GM12801 (cell line): ENCODE data around the gene SLC25A29.

ENCODE experiments used
- TF ChIP-seq, protein P1 (sequence below): IDR thresholded peaks from one replicate; pipeline ENCODE4 v1.5.1; 2011; ENCODE audit warnings: control low read depth; ENCODE audit not compliant: insufficient read length; ENCODE audit errors: extremely low read depth

SLC25A29 gene

DNA sequence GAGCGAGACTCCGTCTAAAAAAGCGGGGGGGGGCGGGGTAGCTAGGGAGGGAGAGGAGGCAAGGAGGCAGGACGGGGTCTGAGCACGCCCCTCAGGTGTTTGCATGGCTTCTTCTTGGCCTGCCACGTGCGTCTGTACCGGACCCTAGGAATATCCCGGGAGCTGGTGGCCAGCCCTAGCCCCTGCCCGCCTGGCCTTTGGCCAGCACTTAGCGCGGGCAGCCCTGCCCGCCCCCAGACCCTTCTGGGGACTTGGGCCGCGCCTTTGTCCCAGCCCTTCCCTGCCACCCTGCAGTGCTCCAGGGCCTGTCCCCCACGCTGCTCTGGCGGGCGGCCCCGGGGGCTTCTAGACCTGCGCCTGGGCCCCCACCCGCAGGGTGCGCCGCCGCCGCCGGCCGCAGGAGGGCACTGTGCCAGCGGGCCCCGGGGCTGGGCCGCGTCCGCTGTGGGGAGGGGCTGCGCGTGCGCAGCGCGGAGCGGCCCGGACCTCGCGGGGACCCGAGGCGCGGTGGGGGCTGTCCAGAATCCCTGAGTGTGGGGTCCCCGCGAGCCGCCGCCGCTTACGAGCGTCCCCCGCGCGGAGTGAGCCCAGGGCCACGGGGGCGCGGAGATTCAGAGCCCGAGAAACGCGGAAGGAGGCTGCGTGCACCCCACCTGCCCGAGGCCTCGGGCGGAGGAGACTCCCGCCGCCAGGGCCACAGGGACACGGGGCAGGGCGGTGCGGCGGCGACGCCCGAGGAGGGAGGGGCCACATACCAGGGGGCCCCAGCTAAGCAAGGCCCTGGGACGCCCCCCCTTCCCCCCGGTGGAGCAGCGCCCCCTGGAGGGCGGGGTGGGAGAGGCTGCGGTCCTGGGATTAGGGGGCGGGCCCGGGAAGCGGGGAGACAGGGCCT lies 21.0 kb downstream of the SLC25A29 start:
- TF ChIP-seq, protein P1, sequence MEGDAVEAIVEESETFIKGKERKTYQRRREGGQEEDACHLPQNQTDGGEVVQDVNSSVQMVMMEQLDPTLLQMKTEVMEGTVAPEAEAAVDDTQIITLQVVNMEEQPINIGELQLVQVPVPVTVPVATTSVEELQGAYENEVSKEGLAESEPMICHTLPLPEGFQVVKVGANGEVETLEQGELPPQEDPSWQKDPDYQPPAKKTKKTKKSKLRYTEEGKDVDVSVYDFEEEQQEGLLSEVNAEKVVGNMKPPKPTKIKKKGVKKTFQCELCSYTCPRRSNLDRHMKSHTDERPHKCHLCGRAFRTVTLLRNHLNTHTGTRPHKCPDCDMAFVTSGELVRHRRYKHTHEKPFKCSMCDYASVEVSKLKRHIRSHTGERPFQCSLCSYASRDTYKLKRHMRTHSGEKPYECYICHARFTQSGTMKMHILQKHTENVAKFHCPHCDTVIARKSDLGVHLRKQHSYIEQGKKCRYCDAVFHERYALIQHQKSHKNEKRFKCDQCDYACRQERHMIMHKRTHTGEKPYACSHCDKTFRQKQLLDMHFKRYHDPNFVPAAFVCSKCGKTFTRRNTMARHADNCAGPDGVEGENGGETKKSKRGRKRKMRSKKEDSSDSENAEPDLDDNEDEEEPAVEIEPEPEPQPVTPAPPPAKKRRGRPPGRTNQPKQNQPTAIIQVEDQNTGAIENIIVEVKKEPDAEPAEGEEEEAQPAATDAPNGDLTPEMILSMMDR, result no peak

DNA sequence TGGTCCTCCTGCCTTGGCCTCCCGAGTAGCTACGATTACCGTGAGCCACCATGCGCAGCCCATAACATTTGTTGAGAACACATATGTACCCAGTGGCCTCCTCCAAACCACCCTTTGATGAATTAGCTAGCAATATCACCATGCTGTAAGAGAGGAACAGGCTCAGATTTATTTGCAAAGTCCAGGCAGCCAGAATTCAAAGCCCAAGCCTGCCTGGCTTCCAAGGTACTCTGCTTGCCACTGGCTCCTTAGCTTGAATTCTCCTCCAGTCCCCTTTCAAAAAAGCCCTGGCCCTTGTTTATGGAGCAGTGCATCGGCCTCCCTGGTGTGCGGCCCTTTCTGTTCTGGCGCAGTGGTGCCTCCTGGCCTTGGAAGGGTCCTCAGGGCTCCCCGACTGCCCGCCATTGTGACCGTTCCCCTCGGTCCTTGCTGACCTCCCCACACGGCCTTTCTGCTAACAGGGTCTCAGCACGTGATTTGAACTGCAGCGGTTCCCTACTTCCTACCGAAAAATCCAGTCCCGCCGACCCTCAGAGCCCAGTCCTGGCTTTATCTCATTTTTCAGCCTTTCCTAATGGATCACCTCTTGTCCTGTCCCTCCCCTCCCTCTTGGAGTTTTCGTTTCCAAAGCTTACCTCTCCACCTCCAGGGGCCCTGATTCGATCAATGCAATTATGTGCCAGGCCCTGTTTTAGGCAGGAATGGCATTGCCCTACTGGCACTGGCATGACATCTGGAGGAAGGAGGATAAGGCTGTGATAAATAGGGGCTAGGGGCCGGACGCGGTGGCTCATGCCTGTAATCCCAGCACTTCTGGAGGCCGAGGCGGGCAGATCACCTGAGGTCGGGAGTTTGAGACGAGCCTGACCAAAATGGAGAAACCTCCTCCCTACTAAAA lies 22.0 kb downstream of the SLC25A29 start:
- TF ChIP-seq, protein P1, result no peak

- TF ChIP-seq, protein P1, result no peak
Observed at GRCh38 chr14:100282766-100283419, 23.4 kb downstream of the SLC25A29 start.

DNA sequence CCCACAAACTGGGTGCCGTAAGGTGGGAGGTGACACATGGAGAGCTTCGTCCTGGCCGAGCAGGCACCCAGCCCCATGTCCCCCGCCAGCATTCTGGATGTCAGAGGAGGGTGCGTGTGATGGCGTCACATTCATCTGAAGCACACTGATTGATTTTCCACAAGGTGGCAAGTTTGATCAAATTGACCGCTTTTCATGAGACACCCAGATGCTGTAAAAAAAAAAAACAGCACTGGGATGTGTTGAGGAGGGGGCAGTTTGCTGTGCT lies 24.2 kb downstream of the SLC25A29 start:
- TF ChIP-seq, protein P1, result no peak

DNA sequence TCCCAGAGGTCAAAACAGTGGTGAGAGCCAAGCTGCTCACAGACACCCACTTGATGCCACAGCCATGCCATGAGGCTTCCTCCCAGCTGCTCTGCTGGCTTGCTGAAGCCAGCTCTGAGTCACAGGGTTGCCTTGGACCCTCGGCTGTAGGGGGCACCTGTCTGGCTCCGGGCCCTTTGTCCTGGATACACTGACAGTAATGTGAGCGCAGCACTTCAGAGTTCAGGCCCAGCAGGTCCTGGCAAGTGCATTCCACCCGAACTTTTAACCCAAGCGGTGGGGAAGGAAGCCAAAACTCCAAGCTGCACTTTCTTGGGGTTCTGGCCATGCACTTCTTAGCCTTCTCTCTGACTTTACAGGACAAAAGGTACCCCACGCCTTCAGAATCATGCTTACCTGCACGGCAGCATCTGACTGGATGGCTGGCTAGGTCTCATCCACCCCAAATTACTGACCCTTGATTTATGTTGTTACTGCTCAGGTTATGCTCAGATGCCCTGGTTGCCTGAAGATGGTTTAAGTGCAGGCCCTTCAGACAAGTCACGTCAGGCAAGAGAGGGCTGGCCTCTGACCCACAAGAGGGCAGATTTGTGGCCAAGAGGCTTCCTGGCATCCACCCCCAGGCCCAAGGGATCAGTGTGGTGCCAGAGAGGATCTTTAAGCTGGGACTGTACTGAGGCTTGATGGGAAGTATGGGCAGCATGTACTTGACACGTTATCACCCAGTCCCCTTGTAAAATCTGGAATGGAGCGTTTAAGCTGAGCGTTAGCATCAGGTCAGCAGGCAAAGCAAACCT lies 24.8 kb downstream of the SLC25A29 start:
- TF ChIP-seq, protein P1, result no peak

DNA sequence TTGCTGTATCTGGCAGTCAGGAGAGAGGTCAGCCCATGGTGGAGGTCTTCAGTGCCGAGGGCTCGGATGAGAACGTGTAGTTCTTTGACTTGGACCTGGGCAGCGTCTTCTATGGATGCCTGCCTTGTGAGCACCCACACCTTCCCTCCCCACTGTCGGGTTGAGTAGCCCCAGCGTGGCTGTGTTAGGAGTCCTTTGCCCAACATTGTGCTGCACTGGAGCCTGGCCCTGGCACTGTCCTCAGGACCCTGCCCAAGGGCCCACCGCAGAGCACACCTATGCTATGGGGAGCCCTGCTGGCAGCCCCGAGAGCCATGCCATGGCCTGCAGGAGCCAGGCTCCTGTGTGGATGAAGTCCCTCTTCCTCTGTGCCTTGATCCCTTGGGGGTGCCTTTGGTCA lies 26.7 kb downstream of the SLC25A29 start:
- TF ChIP-seq, protein P1, result no peak

GRCh38 chr14:100279133-100279532 lies 27.1 kb downstream of the SLC25A29 start:
- TF ChIP-seq, protein P1, result no peak
